H1 (cell line): ENCODE data around the gene ZNF350. TPM values are rescaled to one million over a fixed set of nuclear protein-coding genes. Genes with fewer than 3 reads are reported as not detected.

ENCODE experiments used
- CTCF ChIA-PET: fragments of 300-600 bp; sonication (Branson Sonifier 250); formaldehyde crosslinking; loops from one replicate; lab custom pipeline; 2021; ENCODE audit not compliant: partially characterized antibody; lab: Charles Lee
- POLR2A ChIA-PET: fragments of 300-600 bp; sonication (Branson Sonifier 250); formaldehyde crosslinking; loops from one replicate; lab custom pipeline; 2021; ENCODE audit warnings: inconsistent platforms; ENCODE audit not compliant: partially characterized antibody; lab: Charles Lee
- DNase-seq, 2 experiments: peaks; one replicate each; pipeline versions ENCODE4 v3.0.0 to v3.0.0-alpha.2; 2010 to 2022; ENCODE audit warnings: low spot score in 2 of 2, low read depth in 1 of 2, mixed read lengths in 1 of 2
- FAIRE-seq: peaks from 2 replicates; lab custom pipeline; 2011; peaks lifted over from hg19 to GRCh38; lab: Jason Lieb, UNC
- H2AFZ ChIP-seq: 2 replicates; pipeline ENCODE4 v1.8.1; 2012; ENCODE audit warnings: low read length, inconsistent platforms
- H2AK5ac ChIP-seq: 2 replicates; pipeline ENCODE4 v1.6.1; 2013; ENCODE audit warnings: low read depth, low read length
- H2BK120ac ChIP-seq: replicated peaks from 2 replicates; pipeline ENCODE3; 2013; ENCODE audit warnings: low read depth, low read length, inconsistent platforms
- H2BK12ac ChIP-seq: 2 replicates; pipeline ENCODE4 v1.6.1; 2013; ENCODE audit warnings: low read depth, low read length
- H2BK15ac ChIP-seq: 2 replicates; pipeline ENCODE4 v1.6.1; 2013; ENCODE audit warnings: low read length
- H2BK20ac ChIP-seq: 2 replicates; pipeline ENCODE4 v1.6.1; 2013; ENCODE audit warnings: low read length
- H2BK5ac ChIP-seq: 2 replicates; pipeline ENCODE4 v1.6.1; 2013; ENCODE audit warnings: low read depth, low read length
- H3K14ac ChIP-seq: 2 replicates; pipeline ENCODE4 v1.6.1; 2013; ENCODE audit warnings: inconsistent platforms; ENCODE audit not compliant: insufficient read length
- H3K18ac ChIP-seq: 2 replicates; pipeline ENCODE4 v1.6.1; 2013; ENCODE audit warnings: low read length; ENCODE audit errors: extremely low read depth
- H3K23ac ChIP-seq: 2 replicates; pipeline ENCODE4 v1.6.1; 2013; ENCODE audit warnings: inconsistent platforms; ENCODE audit not compliant: insufficient read length
- H3K23me2 ChIP-seq: 2 replicates; pipeline ENCODE4 v1.6.1; 2013; ENCODE audit warnings: low read depth, low read length
- H3K27ac ChIP-seq: 2 replicates; pipeline ENCODE4 v1.6.1; 2011; ENCODE audit warnings: low read depth, low read length, inconsistent platforms
- H3K27me3 ChIP-seq, 4 experiments: replicated peaks in 1 of 4; 1 replicate in 1 of 4; 2 replicates in 3 of 4; pipeline versions ENCODE4 v1.6.1 to v1.8.1; 2011 to 2013; ENCODE audit warnings: low read length in 3 of 4, mild to moderate bottlenecking in 3 of 4, inconsistent platforms in 2 of 4, mixed read lengths in 2 of 4, moderate library complexity in 1 of 4; ENCODE audit not compliant: control insufficient read depth in 3 of 4, insufficient read depth in 3 of 4; ENCODE audit errors: extremely low read depth in 1 of 4
- H3K36me3 ChIP-seq, 4 experiments: 2 replicates each; pipeline versions ENCODE4 v1.6.1 to v1.8.1; 2011 to 2013; ENCODE audit warnings: mild to moderate bottlenecking in 4 of 4, low read length in 3 of 4, moderate library complexity in 2 of 4, control low read depth in 1 of 4, inconsistent platforms in 1 of 4; ENCODE audit not compliant: insufficient read depth in 4 of 4, control insufficient read depth in 2 of 4
- H3K4ac ChIP-seq: replicated peaks from 2 replicates; pipeline ENCODE3; 2013; ENCODE audit warnings: low read length, low read depth, mixed read lengths, inconsistent platforms; ENCODE audit not compliant: insufficient read length
- H3K4me1 ChIP-seq, 4 experiments: replicated peaks in 1 of 4; 1 replicate in 1 of 4; 2 replicates in 3 of 4; pipeline versions ENCODE4 v1.6.1 to v1.8.1; 2011 to 2013; ENCODE audit warnings: low read length in 3 of 4, inconsistent platforms in 2 of 4, mixed read lengths in 1 of 4; ENCODE audit not compliant: insufficient read depth in 4 of 4, control insufficient read depth in 3 of 4
- H3K4me2 ChIP-seq, 2 experiments: 2 replicates each; pipeline versions ENCODE4 v1.6.1 to v1.8.1; 2011 to 2013; ENCODE audit warnings: low read depth in 2 of 2, low read length in 2 of 2, control low read depth in 1 of 2, inconsistent platforms in 1 of 2, mild to moderate bottlenecking in 1 of 2; ENCODE audit not compliant: insufficient read depth in 1 of 2
- H3K4me3 ChIP-seq, 4 experiments: fragments of 200-600, 300-600 bp in 1 of 4; sonication (generic), shearing (Covaris generic), sonication (Bioruptor Twin) in 1 of 4; 2 replicates each; pipeline versions ENCODE4 v1.5.1 to v1.8.1; 2011 to 2016; ENCODE audit warnings: low read length in 4 of 4, low read depth in 3 of 4, control low read depth in 2 of 4, inconsistent platforms in 2 of 4, mild to moderate bottlenecking in 2 of 4, mixed read lengths in 1 of 4, moderate library complexity in 1 of 4; ENCODE audit not compliant: insufficient read depth in 2 of 4; ENCODE audit errors: extremely low read depth in 1 of 4
- H3K56ac ChIP-seq: replicated peaks from 2 replicates; pipeline ENCODE3; 2013; ENCODE audit warnings: low read depth, mild to moderate bottlenecking, mixed read lengths, low read length, inconsistent platforms; ENCODE audit not compliant: insufficient read length
- H3K79me1 ChIP-seq: 2 replicates; pipeline ENCODE4 v1.6.1; 2013; ENCODE audit warnings: low read depth, low read length, control low read depth
- H3K79me2 ChIP-seq, 2 experiments: 2 replicates each; pipeline versions ENCODE4 v1.6.1 to v1.8.1; 2012 to 2013; ENCODE audit warnings: low read length in 2 of 2, mild to moderate bottlenecking in 2 of 2, inconsistent platforms in 1 of 2; ENCODE audit not compliant: insufficient read depth in 2 of 2, control insufficient read depth in 1 of 2
- H3K9ac ChIP-seq, 4 experiments: replicated peaks in 1 of 4; 1 replicate in 1 of 4; 2 replicates in 3 of 4; pipeline versions ENCODE4 v1.6.1 to v1.8.1; 2011 to 2013; ENCODE audit warnings: low read depth in 3 of 4, low read length in 3 of 4, control low read depth in 2 of 4, mild to moderate bottlenecking in 2 of 4, moderate library complexity in 2 of 4, inconsistent platforms in 1 of 4; ENCODE audit errors: extremely low read depth in 1 of 4
- H3K9me3 ChIP-seq, 2 experiments: 2 replicates each; pipeline versions ENCODE4 v1.6.1 to v1.8.1; 2012 to 2013; ENCODE audit warnings: mild to moderate bottlenecking in 2 of 2, moderate library complexity in 2 of 2, control low read depth in 1 of 2, inconsistent platforms in 1 of 2, low read depth in 1 of 2, low read length in 1 of 2, mixed read lengths in 1 of 2; ENCODE audit not compliant: insufficient read depth in 2 of 2
- H4K20me1 ChIP-seq, 2 experiments: replicated peaks in 1 of 2; 2 replicates each; pipeline versions ENCODE3 to v1.8.1; 2011 to 2013; ENCODE audit warnings: inconsistent platforms in 2 of 2, low read length in 2 of 2, mild to moderate bottlenecking in 1 of 2; ENCODE audit not compliant: insufficient read depth in 2 of 2, control insufficient read depth in 1 of 2
- H4K5ac ChIP-seq: 2 replicates; pipeline ENCODE4 v1.6.1; 2013; ENCODE audit warnings: low read length, low read depth, mixed read lengths, inconsistent platforms; ENCODE audit not compliant: insufficient read length
- H4K8ac ChIP-seq: 2 replicates; pipeline ENCODE4 v1.8.0; 2013; ENCODE audit warnings: mild to moderate bottlenecking, moderate library complexity, low read length, inconsistent platforms; ENCODE audit not compliant: insufficient read depth; ENCODE audit errors: extremely low read depth
- H4K91ac ChIP-seq: replicated peaks from 2 replicates; pipeline ENCODE3; 2013; ENCODE audit warnings: low read length, mixed read lengths, inconsistent platforms; ENCODE audit not compliant: insufficient read length
- BRCA1 ChIP-seq: IDR thresholded peaks from 2 replicates; pipeline ENCODE4 v1.6.1; 2012; ENCODE audit warnings: low read depth, low read length, improper control_type of control experiment
- CREB1 ChIP-seq: IDR thresholded peaks from 2 replicates; pipeline ENCODE4 v1.6.1; 2012; ENCODE audit warnings: inconsistent platforms
- CTBP2 ChIP-seq: IDR thresholded peaks from 2 replicates; pipeline ENCODE4 v1.7.0; 2011; ENCODE audit warnings: borderline replicate concordance, mild to moderate bottlenecking, moderate library complexity, mixed read lengths, low read length; ENCODE audit not compliant: insufficient read depth, insufficient read length
- EZH2 ChIP-seq: fragments of 200-600 bp; sonication (generic); IDR thresholded peaks from 2 replicates; pipeline ENCODE4 v1.7.1; 2012; ENCODE audit warnings: low read depth, mild to moderate bottlenecking, moderate library complexity, low read length, inconsistent platforms; ENCODE audit not compliant: severe bottlenecking
- HDAC6 ChIP-seq: IDR thresholded peaks from one replicate; pipeline ENCODE4 v1.7.1; 2012; ENCODE audit warnings: low read depth, mild to moderate bottlenecking, inconsistent platforms, low read length, moderate library complexity
- JUN ChIP-seq: IDR thresholded peaks from 2 replicates; pipeline ENCODE4 v1.6.1; 2011; ENCODE audit warnings: low read depth, mild to moderate bottlenecking, improper control_type of control experiment, low read length
- POU5F1 ChIP-seq: IDR thresholded peaks from 2 replicates; pipeline ENCODE4 v1.6.1; 2011; ENCODE audit warnings: low read depth, mild to moderate bottlenecking, low read length, moderate library complexity
- RFX5 ChIP-seq: IDR thresholded peaks from 2 replicates; pipeline ENCODE4 v1.6.1; 2011; ENCODE audit warnings: low read depth, low read length, improper control_type of control experiment, borderline replicate concordance
- RXRA ChIP-seq: IDR thresholded peaks from 2 replicates; pipeline ENCODE4 v1.6.1; 2011; ENCODE audit warnings: low read depth, mild to moderate bottlenecking, low read length, moderate library complexity; ENCODE audit not compliant: insufficient read depth
- SP1 ChIP-seq: IDR thresholded peaks from 2 replicates; pipeline ENCODE4 v1.6.1; 2011; ENCODE audit warnings: low read depth, low read length
- TAF1 ChIP-seq: IDR thresholded peaks from 2 replicates; pipeline ENCODE4 v1.6.1; 2011; ENCODE audit warnings: mild to moderate bottlenecking, low read depth, low read length
- YY1 ChIP-seq: IDR thresholded peaks from 2 replicates; pipeline ENCODE4 v1.6.1; 2011; ENCODE audit warnings: low read depth, mild to moderate bottlenecking, low read length
- WGBS, 2 experiments: shearing (Covaris generic) in 1 of 2; methylation state at CpG; one replicate each; pipeline versions ENCODE4 v1.1.6 to v1.1.7; 2013 to 2015; ENCODE audit warnings: low lambda C conversion rate in 2 of 2, mixed read lengths in 2 of 2, inconsistent platforms in 1 of 2, low coverage in 1 of 2, missing lambda C conversion rate in 1 of 2; ENCODE audit not compliant: insufficient replicate concordance in 2 of 2, insufficient coverage in 1 of 2, insufficient read length in 1 of 2; ENCODE audit errors: extremely low coverage in 1 of 2, missing lambda C conversion rate in 1 of 2; 5-methylcytosine and 5-hydroxymethylcytosine counted together
- polyA plus RNA-seq, 7 experiments: library from polyadenylated mRNA; depleted of rRNA in 3 of 7; stranded (reverse) in 5 of 7; unstranded in 2 of 7; fragments of >200 nt in 5 of 7; fragments of 200-250 nt in 2 of 7; gene quantifications; 1 replicate in 5 of 7; 2 replicates in 1 of 7; 4 replicates in 1 of 7; pipeline versions ENCODE4 v1.2.1 to v1.2.3, GENCODE V29; 2011 to 2013; ENCODE audit warnings: missing spikeins in 2 of 7, mixed read lengths in 2 of 7
- total RNA-seq: library from RNA; stranded (reverse); fragmentation: NEBNext Ultra II Directional; extraction: Animal tissue kit (Norgen Biotek cat#: 25700); gene quantifications from 2 replicates; pipeline ENCODE4 v1.2.1, GENCODE V29; 2021
- TF ChIP-seq, protein P1 (sequence below): IDR thresholded peaks from 2 replicates; pipeline ENCODE4 v1.6.1; 2012; ENCODE audit warnings: inconsistent platforms
- TF ChIP-seq, protein P2 (sequence below): IDR thresholded peaks from 2 replicates; pipeline ENCODE4 v1.6.1; 2012; ENCODE audit warnings: inconsistent platforms

The ZNF350 gene
- total and polyA plus RNA-seq, 2 of the 8 experiments (the other 6 are each of a cell fraction or from before 2014, with no cell fraction given), result 1.7 to 5.3 TPM

DNA sequence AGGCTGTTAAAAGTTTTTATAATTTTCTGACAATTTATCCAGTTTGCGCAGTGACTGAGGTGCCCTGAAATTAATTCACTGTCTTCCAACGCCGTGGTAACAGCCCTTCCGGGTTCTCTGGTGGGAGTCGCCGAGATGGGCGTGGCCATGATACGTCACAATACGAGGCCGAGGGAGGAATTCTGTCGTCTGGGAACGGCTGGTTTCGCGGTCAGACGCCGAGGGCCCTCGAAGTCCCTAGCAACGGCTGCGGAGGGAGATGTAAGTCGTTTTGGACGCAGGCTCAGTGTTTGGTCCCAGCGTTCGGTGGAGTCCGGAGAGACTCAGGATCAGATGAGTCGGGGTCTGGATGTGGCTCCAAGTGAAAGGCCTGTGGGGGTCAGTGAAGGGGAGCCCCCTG lies 37.7 kb downstream of the ZNF350 start:
- Histone ChIP-seq H3K23me2 (no peaks in the 10 kb centered on the region), H3K4me1 (no peaks in the 10 kb centered on the region), H2BK5ac (no peak overlapping the region), H3K4ac (no peak overlapping the region), H2AK5ac (no peak overlapping the region), H3K4me3 (no peak overlapping the region), H2BK20ac (no peak overlapping the region), H3K36me3 (peaks cover 13 to 29% (median 23%) of the 10 kb centered on the region in 4 experiments), H4K20me1 (no peaks in the 10 kb centered on the region), H3K4me2 (no peak overlapping the region), H4K91ac (no peak overlapping the region), H3K56ac (no peak overlapping the region), H3K18ac (no peak overlapping the region), H3K14ac (no peak overlapping the region), H4K5ac (no peak overlapping the region), H3K23ac (no peak overlapping the region), H3K79me1 (0 out of 2 replicates have a peak, but pooled peaks cover 2% of the 10 kb centered on the region), H3K79me2 (no peaks in the 10 kb centered on the region), H2BK12ac (no peak overlapping the region), H2AFZ (no peak overlapping the region), H3K9ac (no peak overlapping the region), H3K9me3 (peaks cover 69 to 82% of the 10 kb centered on the region in 2 experiments), H4K8ac (no peak overlapping the region; the same call in 1 of the 2 replicates), H3K27me3 (no peaks in the 10 kb centered on the region), H2BK15ac (no peak overlapping the region), H2BK120ac (no peak overlapping the region), H3K27ac (no peak overlapping the region)
- CTCF ChIA-PET, result no interaction called here
- 95% methylated on average over 25 of the region's 25 CpGs; no CpG with 5 or more reads in 1 of the 2 experiments for WGBS, 2 experiments
- FAIRE-seq (no peak), DNase-seq (no peak)
- POLR2A ChIA-PET, result no interaction called here
- no peak for TF ChIP-seq RXRA
- TF ChIP-seq CREB1, result no peak
- TF ChIP-seq TAF1, result no peak
- TF ChIP-seq, protein P1, sequence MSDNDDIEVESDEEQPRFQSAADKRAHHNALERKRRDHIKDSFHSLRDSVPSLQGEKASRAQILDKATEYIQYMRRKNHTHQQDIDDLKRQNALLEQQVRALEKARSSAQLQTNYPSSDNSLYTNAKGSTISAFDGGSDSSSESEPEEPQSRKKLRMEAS, result no peak
- TF ChIP-seq, protein P2, sequence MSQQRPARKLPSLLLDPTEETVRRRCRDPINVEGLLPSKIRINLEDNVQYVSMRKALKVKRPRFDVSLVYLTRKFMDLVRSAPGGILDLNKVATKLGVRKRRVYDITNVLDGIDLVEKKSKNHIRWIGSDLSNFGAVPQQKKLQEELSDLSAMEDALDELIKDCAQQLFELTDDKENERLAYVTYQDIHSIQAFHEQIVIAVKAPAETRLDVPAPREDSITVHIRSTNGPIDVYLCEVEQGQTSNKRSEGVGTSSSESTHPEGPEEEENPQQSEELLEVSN, result no peak
- TF ChIP-seq CTBP2, result no peak
- TF ChIP-seq BRCA1, result no peak
- TF ChIP-seq SP1, result no peak
- TF ChIP-seq EZH2, result no peak
- TF ChIP-seq JUN, result no peak
- TF ChIP-seq YY1, result no peak
- no peak for TF ChIP-seq RFX5
- no peak for TF ChIP-seq POU5F1
- no peak for TF ChIP-seq HDAC6
